Fibroblast of lung (primary cell): ENCODE results near the gene SAT2. TPM values are rescaled to one million over a fixed set of nuclear protein-coding genes. Genes with fewer than 3 reads are reported as not detected.
A peak's percentile ranks its signal among the peaks of the same experiment; 100 is the strongest.

Experiments
- DNase-seq, 2 donors: peaks; one replicate each; pipeline versions ENCODE4 v3.0.0 to v3.0.0-alpha.2; 2010; ENCODE audit warnings: low read depth in 2 of 2
- H2AFZ ChIP-seq: 2 replicates; pipeline ENCODE4 v1.5.1; 2012; ENCODE audit warnings: low read length, control low read depth, inconsistent platforms
- H3K27ac ChIP-seq: 2 replicates; pipeline ENCODE4 v1.5.1; 2011; ENCODE audit warnings: low read length, control low read depth; ENCODE audit not compliant: insufficient read depth
- H3K27me3 ChIP-seq: 2 replicates; pipeline ENCODE4 v1.5.1; 2011; ENCODE audit warnings: mild to moderate bottlenecking, low read length; ENCODE audit not compliant: control insufficient read depth, insufficient read depth
- H3K36me3 ChIP-seq: 2 replicates; pipeline ENCODE4 v1.5.1; 2011; ENCODE audit warnings: low read length; ENCODE audit not compliant: control insufficient read depth, insufficient read depth
- H3K4me1 ChIP-seq: 2 replicates; pipeline ENCODE4 v1.5.1; 2011; ENCODE audit warnings: low read length; ENCODE audit not compliant: control insufficient read depth, insufficient read depth; ENCODE audit errors: extremely low read depth
- H3K4me2 ChIP-seq: 2 replicates; pipeline ENCODE4 v1.5.1; 2011; ENCODE audit warnings: low read length, control low read depth; ENCODE audit not compliant: insufficient read depth; ENCODE audit errors: extremely low read depth
- H3K4me3 ChIP-seq, 4 experiments: fragments of 200-600 bp in 1 of 4; sonication (generic) in 1 of 4; replicated peaks in 1 of 4; 2 replicates each; pipeline ENCODE4 v1.5.1; 2011 to 2016; ENCODE audit warnings: low read length in 4 of 4, low read depth in 3 of 4, mild to moderate bottlenecking in 3 of 4, control low read depth in 2 of 4, inconsistent platforms in 1 of 4, mixed read lengths in 1 of 4; ENCODE audit not compliant: insufficient read depth in 1 of 4; ENCODE audit errors: control extremely low read depth in 1 of 4
- H3K79me2 ChIP-seq: 2 replicates; pipeline ENCODE4 v1.5.1; 2012; ENCODE audit warnings: mild to moderate bottlenecking, low read length, inconsistent platforms; ENCODE audit not compliant: control insufficient read depth, insufficient read depth
- H3K9ac ChIP-seq: 2 replicates; pipeline ENCODE4 v1.5.1; 2011; ENCODE audit warnings: mild to moderate bottlenecking, low read length, control low read depth; ENCODE audit not compliant: insufficient read depth
- H3K9me3 ChIP-seq: 2 replicates; pipeline ENCODE4 v1.5.1; 2012; ENCODE audit warnings: low read depth, low read length; ENCODE audit not compliant: control insufficient read depth, insufficient read depth
- H4K20me1 ChIP-seq: 2 replicates; pipeline ENCODE4 v1.5.1; 2011; ENCODE audit warnings: low read length; ENCODE audit not compliant: control insufficient read depth, insufficient read depth; ENCODE audit errors: extremely low read depth
- CTCF ChIP-seq, 2 donors: IDR thresholded peaks in 1 of 2; conservative IDR thresholded peaks in 1 of 2; 1 replicate in 1 of 2; 2 replicates in 1 of 2; pipeline ENCODE4 v1.5.1; 2011 to 2012; ENCODE audit warnings: low read length in 2 of 2, control low read depth in 1 of 2, inconsistent platforms in 1 of 2, low read depth in 1 of 2, mild to moderate bottlenecking in 1 of 2
- EZH2 ChIP-seq: IDR thresholded peaks from 2 replicates; pipeline ENCODE4 v1.5.1; 2012; ENCODE audit warnings: low read length, control low read depth, mild to moderate bottlenecking; ENCODE audit errors: missing control alignments
- polyA plus RNA-seq, 2 donors: library from polyadenylated mRNA; depleted of rRNA in 1 of 2; stranded (reverse) in 1 of 2; unstranded in 1 of 2; fragments of >200 nt; gene quantifications; 2 replicates each; pipeline ENCODE4 v1.2.1, GENCODE V29; 2011 to 2012; ENCODE audit warnings: missing spikeins in 1 of 2
- total RNA-seq: library from RNA; depleted of rRNA; stranded (reverse); fragments of >200 nt; gene quantifications from 2 replicates; pipeline ENCODE4 v1.2.1, GENCODE V29; 2014

The SAT2 gene
- total and polyA plus RNA-seq, 2 donors (not counting 1 experiment from before 2014, with no cell fraction given): 48.2 to 54.3 TPM

- Histone ChIP-seq H3K9me3 (no peaks in the 10 kb centered on the region), H2AFZ (no peak overlapping the region), H3K27ac (no peak overlapping the region), H3K9ac (no peak overlapping the region), H3K27me3 (no peaks in the 10 kb centered on the region), H3K36me3 (peaks cover 47% of the 10 kb centered on the region), H3K4me1 (peaks cover 42% of the 10 kb centered on the region), H4K20me1 (peaks cover 14% of the 10 kb centered on the region), H3K4me3 (no peak overlapping the region), H3K79me2 (peaks cover 74% of the 10 kb centered on the region), H3K4me2 (peak overlapping the region; percentile 4)
- no peak for DNase-seq
- TF ChIP-seq EZH2 (no peak), CTCF (conservative IDR thresholded peaks at IDR 0.05 in 1 of 2, IDR thresholded peaks at IDR 0.05 in 1 of 2; ENCODE audit: low read depth in 1 of 2, low read length in 2 of 2) (no peak)
These were observed 51.1 kb downstream of the SAT2 start for GRCh38 chr17:7576432-7576937.

Other genes starting within 250 kb of the SAT2 start
- 0.66 and 1.0 TPM in 2 replicates for gene TNK1, start 246.7 kb downstream of the SAT2 start, total RNA-seq
- gene TNK1, start 246.7 kb downstream of the SAT2 start, polyA plus RNA-seq: 0.15 and 0.20 TPM in 2 replicates
- gene PLSCR3, start 233.3 kb downstream of the SAT2 start, total RNA-seq: 18.7 and 25.4 TPM in 2 replicates
- gene PLSCR3, start 233.3 kb downstream of the SAT2 start, polyA plus RNA-seq: 39.1 and 42.1 TPM in 2 replicates
- gene TMEM256, start 223.7 kb downstream of the SAT2 start, total RNA-seq: 206 and 212 TPM in 2 replicates
- 59.1 and 78.7 TPM in 2 replicates for gene TMEM256, start 223.7 kb downstream of the SAT2 start, polyA plus RNA-seq
- gene NLGN2, start 220.0 kb downstream of the SAT2 start, total RNA-seq: 5.1 and 12.1 TPM in 2 replicates
- 7.3 and 10.0 TPM in 2 replicates for gene NLGN2, start 220.0 kb downstream of the SAT2 start, polyA plus RNA-seq
- gene SPEM1, start 207.5 kb downstream of the SAT2 start, total RNA-seq: not detected in 2 replicates
- gene SPEM1, start 207.5 kb downstream of the SAT2 start, polyA plus RNA-seq: not detected in 2 replicates
- not detected in 2 replicates for gene SPEM2, start 202.2 kb downstream of the SAT2 start, total RNA-seq
- gene SPEM2, start 202.2 kb downstream of the SAT2 start, polyA plus RNA-seq: not detected in 2 replicates
- gene SPEM3, start 199.0 kb downstream of the SAT2 start, total RNA-seq: not detected in 2 replicates
- gene SPEM3, start 199.0 kb downstream of the SAT2 start, polyA plus RNA-seq: not detected in 2 replicates
- 1.5 and 1.8 TPM in 2 replicates for gene TMEM102, start 192.4 kb downstream of the SAT2 start, total RNA-seq
- gene TMEM102, start 192.4 kb downstream of the SAT2 start, polyA plus RNA-seq: 0.52 and 0.58 TPM in 2 replicates
- 0.33 and 1.3 TPM in 2 replicates for gene FGF11, start 188.3 kb downstream of the SAT2 start, total RNA-seq
- gene FGF11, start 188.3 kb downstream of the SAT2 start, polyA plus RNA-seq: 0.43 and 0.87 TPM in 2 replicates
- gene CHRNB1, start 182.8 kb downstream of the SAT2 start, total RNA-seq: 5.6 and 12.2 TPM in 2 replicates
- 6.3 and 9.2 TPM in 2 replicates for gene CHRNB1, start 182.8 kb downstream of the SAT2 start, polyA plus RNA-seq
- gene ZBTB4, start 148.2 kb downstream of the SAT2 start, total RNA-seq: 16.4 and 29.9 TPM in 2 replicates
- 21.3 and 22.3 TPM in 2 replicates for gene ZBTB4, start 148.2 kb downstream of the SAT2 start, polyA plus RNA-seq
- gene SLC35G6, start 146.4 kb downstream of the SAT2 start, total RNA-seq: not detected in 2 replicates
- gene SLC35G6, start 146.4 kb downstream of the SAT2 start, polyA plus RNA-seq: not detected in 2 replicates
- 60.1 and 75.8 TPM in 2 replicates for gene POLR2A, start 143.5 kb downstream of the SAT2 start, total RNA-seq
- 6.8 and 7.1 TPM in 2 replicates for gene POLR2A, start 143.5 kb downstream of the SAT2 start, polyA plus RNA-seq
- gene TNFSF12, start 78.8 kb downstream of the SAT2 start, total RNA-seq: 5.1 and 9.6 TPM in 2 replicates
- 34.4 and 35.9 TPM in 2 replicates for gene TNFSF12, start 78.8 kb downstream of the SAT2 start, polyA plus RNA-seq
- gene TNFSF13, start 69.1 kb downstream of the SAT2 start, total RNA-seq: 1.5 and 2.0 TPM in 2 replicates
- 2.5 and 2.8 TPM in 2 replicates for gene TNFSF13, start 69.1 kb downstream of the SAT2 start, polyA plus RNA-seq
- gene SENP3, start 65.9 kb downstream of the SAT2 start, total RNA-seq: 65.5 and 66.2 TPM in 2 replicates
- gene SENP3, start 65.9 kb downstream of the SAT2 start, polyA plus RNA-seq: 67.6 and 118 TPM in 2 replicates
- gene CD68, start 48.2 kb downstream of the SAT2 start, total RNA-seq: 16.2 and 29.4 TPM in 2 replicates
- 90.4 and 250 TPM in 2 replicates for gene CD68, start 48.2 kb downstream of the SAT2 start, polyA plus RNA-seq
- gene MPDU1, start 44.0 kb downstream of the SAT2 start, total RNA-seq: 29.5 and 51.9 TPM in 2 replicates
- gene MPDU1, start 44.0 kb downstream of the SAT2 start, polyA plus RNA-seq: 107 and 172 TPM in 2 replicates
- under 0.01 and 0.50 TPM in 2 replicates for gene SOX15, start 37.7 kb downstream of the SAT2 start, total RNA-seq
- 0.36 and 0.78 TPM in 2 replicates for gene SOX15, start 37.7 kb downstream of the SAT2 start, polyA plus RNA-seq
- gene FXR2, start 12.9 kb downstream of the SAT2 start, total RNA-seq: 39.8 and 46.6 TPM in 2 replicates
- gene FXR2, start 12.9 kb downstream of the SAT2 start, polyA plus RNA-seq: 22.0 and 28.1 TPM in 2 replicates
- gene SHBG, start 2.3 kb upstream of the SAT2 start, total RNA-seq: 0.26 and 0.33 TPM in 2 replicates
- 0.27 and 0.45 TPM in 2 replicates for gene SHBG, start 2.3 kb upstream of the SAT2 start, polyA plus RNA-seq
- 0.33 TPM in 1 of 2 replicates, not detected in the other for gene ATP1B2, start 23.1 kb upstream of the SAT2 start, total RNA-seq
- 0.02 and 0.05 TPM in 2 replicates for gene ATP1B2, start 23.1 kb upstream of the SAT2 start, polyA plus RNA-seq
- 23.0 and 24.7 TPM in 2 replicates for gene TP53, start 59.7 kb upstream of the SAT2 start, total RNA-seq
- gene TP53, start 59.7 kb upstream of the SAT2 start, polyA plus RNA-seq: 35.5 and 43.2 TPM in 2 replicates
- 2.3 and 3.1 TPM in 2 replicates for gene WRAP53, start 60.7 kb upstream of the SAT2 start, total RNA-seq
- 3.0 and 7.2 TPM in 2 replicates for gene WRAP53, start 60.7 kb upstream of the SAT2 start, polyA plus RNA-seq
- gene EFNB3, start 77.4 kb upstream of the SAT2 start, total RNA-seq: 0.26 and 0.33 TPM in 2 replicates
- gene EFNB3, start 77.4 kb upstream of the SAT2 start, polyA plus RNA-seq: 0.51 and 3.7 TPM in 2 replicates
- 0.17 and 0.26 TPM in 2 replicates for gene DNAH2, start 89.9 kb upstream of the SAT2 start, total RNA-seq
- gene DNAH2, start 89.9 kb upstream of the SAT2 start, polyA plus RNA-seq: 0.06 and 0.08 TPM in 2 replicates
- 9.4 and 12.3 TPM in 2 replicates for gene KDM6B, start 206.4 kb upstream of the SAT2 start, total RNA-seq
- gene KDM6B, start 206.4 kb upstream of the SAT2 start, polyA plus RNA-seq: 0.68 and 1.1 TPM in 2 replicates
- gene TMEM88, start 227.2 kb upstream of the SAT2 start, total RNA-seq: 0.17 TPM in 1 of 2 replicates, not detected in the other
- 0.07 TPM in 1 of 2 replicates, not detected in the other for gene TMEM88, start 227.2 kb upstream of the SAT2 start, polyA plus RNA-seq
- gene NAA38, start 229.7 kb upstream of the SAT2 start, total RNA-seq: 41.6 and 78.9 TPM in 2 replicates
- 31.0 and 40.7 TPM in 2 replicates for gene NAA38, start 229.7 kb upstream of the SAT2 start, polyA plus RNA-seq
- 6.9 and 7.4 TPM in 2 replicates for gene CYB5D1, start 230.2 kb upstream of the SAT2 start, total RNA-seq
- gene CYB5D1, start 230.2 kb upstream of the SAT2 start, polyA plus RNA-seq: 6.8 and 8.7 TPM in 2 replicates